HEK293 (cell line): ENCODE measurements around the gene CUZD1.

Source experiments
- CTCF ChIA-PET: fragments of 350-600 bp; formaldehyde crosslinking; extraction: SDS; loops from one replicate; lab custom pipeline; 2021; ENCODE audit warnings: antibody characterized with exemption; lab: Yijun Ruan, JAX
- POLR2A ChIA-PET: fragments of 300-600 bp; formaldehyde crosslinking; extraction: SDS; loops from one replicate; lab custom pipeline; 2020; ENCODE audit warnings: antibody characterized with exemption, inconsistent platforms; lab: Yijun Ruan, JAX
- H3K27ac ChIP-seq: fragments of 200-500 bp; sonication (Bioruptor generic); 2 replicates; pipeline ENCODE4 v1.5.1; 2014; ENCODE audit warnings: low read depth, low read length, control low read depth, inconsistent platforms; ENCODE audit errors: extremely low read depth
- H3K36me3 ChIP-seq, 2 experiments: fragments of 200-500 bp in 1 of 2; sonication (Bioruptor generic) in 1 of 2; 1 replicate in 1 of 2; 2 replicates in 1 of 2; pipeline ENCODE4 v1.5.1; 2014 to 2017; ENCODE audit warnings: inconsistent platforms in 2 of 2, low read length in 2 of 2; ENCODE audit not compliant: control insufficient read depth in 2 of 2, insufficient read depth in 1 of 2
- H3K4me1 ChIP-seq: fragments of 200-500 bp; sonication (Bioruptor generic); 2 replicates; pipeline ENCODE4 v1.5.1; 2014; ENCODE audit warnings: mild to moderate bottlenecking, low read length, inconsistent platforms; ENCODE audit not compliant: control insufficient read depth, insufficient read depth
- H3K4me3 ChIP-seq: 2 replicates; pipeline ENCODE4 v1.5.1; 2011; ENCODE audit warnings: low read depth, mild to moderate bottlenecking, control low read depth, low read length, moderate library complexity
- H3K9me3 ChIP-seq: fragments of 200-500 bp; sonication (Bioruptor generic); 2 replicates; pipeline ENCODE4 v1.5.1; 2014; ENCODE audit warnings: low read depth, low read length, inconsistent platforms; ENCODE audit not compliant: control insufficient read depth, insufficient read depth
- CTCF ChIP-seq: fragments of 450-650 bp; formaldehyde crosslinking; IDR thresholded peaks from 2 replicates; pipeline ENCODE4 v1.5.1; 2016; ENCODE audit warnings: missing biosample characterization, missing genetic modification characterization
- ELK4 ChIP-seq: IDR thresholded peaks from 2 replicates; pipeline ENCODE4 v1.6.1; 2011; ENCODE audit warnings: mild to moderate bottlenecking, low read depth, low read length, borderline replicate concordance
- GLIS1 ChIP-seq: fragments of 450-650 bp; formaldehyde crosslinking; IDR thresholded peaks from 2 replicates; pipeline ENCODE4 v1.5.1; 2016; ENCODE audit warnings: missing biosample characterization, missing genetic modification characterization
- HOXC10 ChIP-seq: sonication (generic); formaldehyde crosslinking; IDR thresholded peaks from 2 replicates; pipeline ENCODE4 v1.8.1; 2023; ENCODE audit warnings: mild to moderate bottlenecking, missing genetic modification reagents
- KLF8 ChIP-seq: fragments of 450-650 bp; formaldehyde crosslinking; IDR thresholded peaks from 2 replicates; pipeline ENCODE4 v1.5.1; 2016; ENCODE audit warnings: missing biosample characterization, missing genetic modification characterization
- OVOL3 ChIP-seq: fragments of 450-650 bp; formaldehyde crosslinking; IDR thresholded peaks from 2 replicates; pipeline ENCODE4 v1.5.1; 2016; ENCODE audit warnings: missing biosample characterization, missing genetic modification characterization
- PRDM6 ChIP-seq: fragments of 450-650 bp; formaldehyde crosslinking; IDR thresholded peaks from 2 replicates; pipeline ENCODE4 v1.5.1; 2017; ENCODE audit warnings: missing biosample characterization, missing genetic modification characterization
- SP2 ChIP-seq: fragments of 450-650 bp; formaldehyde crosslinking; IDR thresholded peaks from 2 replicates; pipeline ENCODE4 v1.5.1; 2016; ENCODE audit warnings: missing biosample characterization, missing genetic modification characterization
- ZBTB1 ChIP-seq: fragments of 450-650 bp; formaldehyde crosslinking; IDR thresholded peaks from 2 replicates; pipeline ENCODE4 v1.5.1; 2016; ENCODE audit warnings: missing biosample characterization, missing genetic modification characterization
- ZBTB11 ChIP-seq: fragments of 450-650 bp; formaldehyde crosslinking; conservative IDR thresholded peaks from 2 replicates; pipeline ENCODE4 v1.5.1; 2016; ENCODE audit warnings: low read depth, missing biosample characterization, missing genetic modification characterization
- ZBTB49 ChIP-seq: fragments of 450-650 bp; formaldehyde crosslinking; IDR thresholded peaks from 2 replicates; pipeline ENCODE4 v1.5.1; 2016; ENCODE audit warnings: missing biosample characterization, missing genetic modification characterization, low read depth
- ZNF112 ChIP-seq: fragments of 450-650 bp; formaldehyde crosslinking; IDR thresholded peaks from 2 replicates; pipeline ENCODE4 v1.5.0; 2017; ENCODE audit warnings: missing biosample characterization, missing genetic modification characterization
- ZNF146 ChIP-seq: fragments of 450-650 bp; formaldehyde crosslinking; IDR thresholded peaks from 2 replicates; pipeline ENCODE4 v1.5.1; 2016; ENCODE audit warnings: missing biosample characterization, missing genetic modification characterization
- ZNF169 ChIP-seq: fragments of 450-650 bp; formaldehyde crosslinking; IDR thresholded peaks from 2 replicates; pipeline ENCODE4 v1.5.1; 2016; ENCODE audit warnings: missing biosample characterization, missing genetic modification characterization
- ZNF221 ChIP-seq: fragments of 450-650 bp; formaldehyde crosslinking; IDR thresholded peaks from 2 replicates; pipeline ENCODE4 v1.5.1; 2017; ENCODE audit warnings: missing biosample characterization, missing genetic modification characterization, borderline replicate concordance
- ZNF292 ChIP-seq: fragments of 450-650 bp; formaldehyde crosslinking; IDR thresholded peaks from 2 replicates; pipeline ENCODE4 v1.5.1; 2016; ENCODE audit warnings: low read depth, missing biosample characterization, missing genetic modification characterization, borderline replicate concordance
- ZNF324 ChIP-seq: fragments of 450-650 bp; formaldehyde crosslinking; IDR thresholded peaks from 2 replicates; pipeline ENCODE4 v1.5.1; 2016; ENCODE audit warnings: missing biosample characterization, missing genetic modification characterization
- ZNF433 ChIP-seq: fragments of 450-650 bp; formaldehyde crosslinking; IDR thresholded peaks from 2 replicates; pipeline ENCODE4 v1.5.1; 2016; ENCODE audit warnings: missing biosample characterization, missing genetic modification characterization, low read depth
- ZNF549 ChIP-seq: fragments of 450-650 bp; IDR thresholded peaks from 2 replicates; pipeline ENCODE4 v1.5.1; 2018; ENCODE audit warnings: missing biosample characterization, missing genetic modification characterization, mild to moderate bottlenecking, inconsistent platforms, moderate library complexity
- ZNF580 ChIP-seq: fragments of 450-650 bp; formaldehyde crosslinking; IDR thresholded peaks from 2 replicates; pipeline ENCODE4 v1.5.1; 2016; ENCODE audit warnings: missing biosample characterization, missing genetic modification characterization
- ZNF621 ChIP-seq: fragments of 450-650 bp; formaldehyde crosslinking; IDR thresholded peaks from 2 replicates; pipeline ENCODE4 v1.5.1; 2017; ENCODE audit warnings: missing biosample characterization, missing genetic modification characterization
- ZNF629 ChIP-seq: fragments of 450-650 bp; formaldehyde crosslinking; IDR thresholded peaks from 2 replicates; pipeline ENCODE4 v1.5.1; 2017; ENCODE audit warnings: missing biosample characterization, missing genetic modification characterization
- ZNF677 ChIP-seq: fragments of 450-650 bp; IDR thresholded peaks from 2 replicates; pipeline ENCODE4 v1.5.0; 2018; ENCODE audit warnings: missing biosample characterization, mild to moderate bottlenecking, missing genetic modification characterization, moderate library complexity
- ZNF776 ChIP-seq: fragments of 450-650 bp; formaldehyde crosslinking; IDR thresholded peaks from 2 replicates; pipeline ENCODE4 v1.5.0; 2017; ENCODE audit warnings: missing biosample characterization, missing genetic modification characterization, borderline replicate concordance
- ZNF792 ChIP-seq: fragments of 450-650 bp; formaldehyde crosslinking; IDR thresholded peaks from 2 replicates; pipeline ENCODE4 v1.5.1; 2016; ENCODE audit warnings: missing biosample characterization, missing genetic modification characterization
- ZSCAN23 ChIP-seq: fragments of 450-650 bp; formaldehyde crosslinking; IDR thresholded peaks from 2 replicates; pipeline ENCODE4 v1.5.1; 2016; ENCODE audit warnings: missing biosample characterization, missing genetic modification characterization

CUZD1 gene

GRCh38 chr10:122855745-122856144 lies 10.1 kb upstream of the CUZD1 start:
- Histone ChIP-seq H3K4me3 (no peak overlapping the region), H3K4me1 (peaks cover 17% of the 10 kb centered on the region), H3K9me3 (no peaks in the 10 kb centered on the region), H3K36me3 (peaks cover 0 to 36% of the 10 kb centered on the region in 2 experiments; a peak in 1 of 3 replicates), H3K27ac (no peak overlapping the region)
- POLR2A ChIA-PET: no interaction called here
- CTCF ChIA-PET: interaction anchor here (0.8 kb wide), 1 partner anchor 718 kb away, joined by 3 read pairs; no protein-coding TSS in a partner anchor
- no peak for TF ChIP-seq ZSCAN23
- TF ChIP-seq GLIS1 (tag by site-specific recombination): no peak
- TF ChIP-seq ZBTB11 (tag by site-specific recombination): no peak
- no peak for TF ChIP-seq PRDM6 (tag by site-specific recombination)
- TF ChIP-seq OVOL3 (tag by site-specific recombination): no peak
- no peak for TF ChIP-seq CTCF
- TF ChIP-seq ZNF221 (tag by site-specific recombination): no peak
- no peak for TF ChIP-seq SP2 (tag by site-specific recombination)
- no peak for TF ChIP-seq KLF8 (tag by site-specific recombination)
- TF ChIP-seq ZNF292: no peak
- no peak for TF ChIP-seq ZNF112 (tag by site-specific recombination)
- TF ChIP-seq ZNF169 (tag by site-specific recombination): no peak
- no peak for TF ChIP-seq ZNF776 (tag by site-specific recombination)

GRCh38 chr10:122854648-122855047 lies 9.0 kb upstream of the CUZD1 start:
- ChIA-PET POLR2A (no interaction called here), CTCF (interaction anchor here (0.6 kb wide), 1 partner anchor 108 kb away, joined by 3 read pairs; no protein-coding TSS in a partner anchor)
- no peak overlapping the region for H3K4me3 ChIP-seq
- no peak for TF ChIP-seq ZNF324 (tag by site-specific recombination)
- no peak for TF ChIP-seq ZNF621 (tag by site-specific recombination)
- no peak for TF ChIP-seq ZNF792 (tag by site-specific recombination)
- no peak for TF ChIP-seq ZNF629 (tag by site-specific recombination)
- no peak for TF ChIP-seq ZBTB1 (tag by site-specific recombination)
- no peak for TF ChIP-seq ZBTB49 (tag by site-specific recombination)
- no peak for TF ChIP-seq HOXC10 (CRISPR knock-in tag)
- TF ChIP-seq ELK4: no peak
- TF ChIP-seq ZNF146: no peak
- TF ChIP-seq ZNF580 (tag by site-specific recombination): no peak
- no peak for TF ChIP-seq SP2 (tag by site-specific recombination)
- TF ChIP-seq ZNF549 (tag by site-specific recombination): no peak
- TF ChIP-seq ZNF433 (tag by site-specific recombination): no peak
- no peak for TF ChIP-seq ZNF677 (tag by site-specific recombination)
- peaks cover 23% of the 10 kb centered on the region for H3K4me1 ChIP-seq
- no peak overlapping the region for H3K27ac ChIP-seq
- H3K36me3 ChIP-seq: peaks cover 0 to 47% of the 10 kb centered on the region in 2 experiments; a peak in 1 of 3 replicates
- no peaks in the 10 kb centered on the region for H3K9me3 ChIP-seq
